ENCODE data around the gene GORASP1. TPM values are rescaled to one million over a fixed set of nuclear protein-coding genes. Genes with fewer than 3 reads are reported as not detected.

Gene GORASP1
- total RNA-seq, 1 experiment from 2014 or later: 39.4 TPM

DNA sequence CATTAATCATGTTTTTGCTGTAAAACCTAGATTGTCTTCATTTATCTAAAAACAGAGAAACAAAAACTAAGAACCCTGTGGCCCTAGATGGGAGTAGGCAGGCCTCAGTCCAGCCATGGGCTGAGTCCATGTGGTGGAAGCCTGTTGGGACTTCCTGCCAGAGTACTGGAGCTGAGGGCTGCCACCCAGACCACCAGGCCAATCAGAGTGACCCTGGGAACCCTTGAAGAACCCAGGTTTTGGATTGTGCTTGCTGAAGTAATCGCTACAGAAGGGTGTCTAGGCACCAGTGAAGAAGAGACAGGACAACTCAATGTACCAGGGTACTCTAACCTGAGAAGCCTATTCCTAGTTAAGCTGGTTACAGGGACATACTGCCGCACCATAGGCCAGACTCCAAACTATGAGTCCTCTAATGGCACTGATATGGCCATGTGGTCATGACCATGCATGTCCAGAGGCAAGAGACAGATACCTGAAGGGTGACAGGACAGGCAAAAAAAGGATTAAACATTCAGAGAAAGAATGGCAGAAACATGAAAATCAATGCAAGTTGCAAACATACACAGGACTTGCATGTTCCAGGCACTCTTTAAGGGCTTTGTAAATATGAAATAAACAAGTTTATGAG lies 33.0 kb upstream of the GORASP1 start:
- intact Hi-C loops (cut with micrococcal nuclease; ENCODE audit: unreplicated experiment) (no loop called here), in situ Hi-C loops (cut with HindIII; ENCODE audit: low pct_unique_long_range_greater_than_20kb, low sequenced_read_pairs) (no loop called here)
- no TSS peak for BruUV-seq (replicated peaks)
- ChIA-PET CTCF (no interaction called here), POLR2A (no interaction called here)
- H3K36me3 ChIP-seq (ENCODE audit: control insufficient read depth, insufficient read depth, low read length): no peaks in the 10 kb centered on the region; the same call in 1 of the 2 replicates
- TF ChIP-seq, protein P1, sequence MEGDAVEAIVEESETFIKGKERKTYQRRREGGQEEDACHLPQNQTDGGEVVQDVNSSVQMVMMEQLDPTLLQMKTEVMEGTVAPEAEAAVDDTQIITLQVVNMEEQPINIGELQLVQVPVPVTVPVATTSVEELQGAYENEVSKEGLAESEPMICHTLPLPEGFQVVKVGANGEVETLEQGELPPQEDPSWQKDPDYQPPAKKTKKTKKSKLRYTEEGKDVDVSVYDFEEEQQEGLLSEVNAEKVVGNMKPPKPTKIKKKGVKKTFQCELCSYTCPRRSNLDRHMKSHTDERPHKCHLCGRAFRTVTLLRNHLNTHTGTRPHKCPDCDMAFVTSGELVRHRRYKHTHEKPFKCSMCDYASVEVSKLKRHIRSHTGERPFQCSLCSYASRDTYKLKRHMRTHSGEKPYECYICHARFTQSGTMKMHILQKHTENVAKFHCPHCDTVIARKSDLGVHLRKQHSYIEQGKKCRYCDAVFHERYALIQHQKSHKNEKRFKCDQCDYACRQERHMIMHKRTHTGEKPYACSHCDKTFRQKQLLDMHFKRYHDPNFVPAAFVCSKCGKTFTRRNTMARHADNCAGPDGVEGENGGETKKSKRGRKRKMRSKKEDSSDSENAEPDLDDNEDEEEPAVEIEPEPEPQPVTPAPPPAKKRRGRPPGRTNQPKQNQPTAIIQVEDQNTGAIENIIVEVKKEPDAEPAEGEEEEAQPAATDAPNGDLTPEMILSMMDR (IDR thresholded peaks at IDR 0.05): no peak
- TF ChIP-seq POLR2AphosphoS5 (IDR thresholded peaks at IDR 0.05; ENCODE audit: low read depth, low read length): no peak
- TF ChIP-seq, protein P2, sequence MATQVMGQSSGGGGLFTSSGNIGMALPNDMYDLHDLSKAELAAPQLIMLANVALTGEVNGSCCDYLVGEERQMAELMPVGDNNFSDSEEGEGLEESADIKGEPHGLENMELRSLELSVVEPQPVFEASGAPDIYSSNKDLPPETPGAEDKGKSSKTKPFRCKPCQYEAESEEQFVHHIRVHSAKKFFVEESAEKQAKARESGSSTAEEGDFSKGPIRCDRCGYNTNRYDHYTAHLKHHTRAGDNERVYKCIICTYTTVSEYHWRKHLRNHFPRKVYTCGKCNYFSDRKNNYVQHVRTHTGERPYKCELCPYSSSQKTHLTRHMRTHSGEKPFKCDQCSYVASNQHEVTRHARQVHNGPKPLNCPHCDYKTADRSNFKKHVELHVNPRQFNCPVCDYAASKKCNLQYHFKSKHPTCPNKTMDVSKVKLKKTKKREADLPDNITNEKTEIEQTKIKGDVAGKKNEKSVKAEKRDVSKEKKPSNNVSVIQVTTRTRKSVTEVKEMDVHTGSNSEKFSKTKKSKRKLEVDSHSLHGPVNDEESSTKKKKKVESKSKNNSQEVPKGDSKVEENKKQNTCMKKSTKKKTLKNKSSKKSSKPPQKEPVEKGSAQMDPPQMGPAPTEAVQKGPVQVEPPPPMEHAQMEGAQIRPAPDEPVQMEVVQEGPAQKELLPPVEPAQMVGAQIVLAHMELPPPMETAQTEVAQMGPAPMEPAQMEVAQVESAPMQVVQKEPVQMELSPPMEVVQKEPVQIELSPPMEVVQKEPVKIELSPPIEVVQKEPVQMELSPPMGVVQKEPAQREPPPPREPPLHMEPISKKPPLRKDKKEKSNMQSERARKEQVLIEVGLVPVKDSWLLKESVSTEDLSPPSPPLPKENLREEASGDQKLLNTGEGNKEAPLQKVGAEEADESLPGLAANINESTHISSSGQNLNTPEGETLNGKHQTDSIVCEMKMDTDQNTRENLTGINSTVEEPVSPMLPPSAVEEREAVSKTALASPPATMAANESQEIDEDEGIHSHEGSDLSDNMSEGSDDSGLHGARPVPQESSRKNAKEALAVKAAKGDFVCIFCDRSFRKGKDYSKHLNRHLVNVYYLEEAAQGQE (IDR thresholded peaks at IDR 0.05; ENCODE audit: insufficient read depth in 1 of 2, low read depth in 2 of 2, low read length in 1 of 2): no peak
- TF ChIP-seq SIN3A (IDR thresholded peaks at IDR 0.05; ENCODE audit: borderline replicate concordance, insufficient read depth, low read depth, low read length): no peak
- TF ChIP-seq TCF7L2 (IDR thresholded peaks at IDR 0.05; ENCODE audit: low read depth, low read length): no peak
- ATAC-seq (no peak), DNase-seq (ENCODE audit: low read depth, low spot score) (no peak)
- H3K4me3 ChIP-seq (ENCODE audit: low read depth in 2 of 2, low read length in 2 of 2): no peak overlapping the region
- H3K27me3 ChIP-seq (ENCODE audit: control insufficient read depth, insufficient read depth, low read length): no peaks in the 10 kb centered on the region
- H3K27ac ChIP-seq (ENCODE audit: low read length): no peak overlapping the region
- H3K9me3 ChIP-seq (ENCODE audit: control insufficient read depth, insufficient read depth, low read depth, low read length): no peaks in the 10 kb centered on the region
- no peaks in the 10 kb centered on the region for H3K4me1 ChIP-seq (ENCODE audit: control insufficient read depth, insufficient read depth, low read length)

DNA sequence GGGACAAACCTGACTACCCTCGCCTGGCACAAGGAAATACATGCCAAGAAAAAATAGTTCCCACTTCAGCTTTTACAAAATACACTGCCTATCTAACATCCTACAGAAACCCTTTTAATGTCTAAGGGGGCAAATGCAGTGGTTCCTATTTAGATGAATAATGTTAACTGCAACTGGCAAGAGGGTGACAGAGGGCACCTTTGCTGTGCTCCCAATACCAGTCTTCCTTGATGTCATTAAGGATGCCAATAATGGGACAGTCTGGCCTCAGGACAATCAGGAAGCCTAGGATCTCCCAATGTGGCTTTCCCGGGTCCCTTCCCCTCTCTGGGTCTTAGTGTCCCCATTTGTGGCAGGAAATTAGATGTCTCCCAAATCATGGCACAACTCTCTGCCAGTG lies 32.0 kb upstream of the GORASP1 start:
- H3K27me3 ChIP-seq (ENCODE audit: control insufficient read depth, insufficient read depth, low read length): no peaks in the 10 kb centered on the region
- POLR2A ChIA-PET: no interaction called here
- intact Hi-C loops (cut with micrococcal nuclease; ENCODE audit: unreplicated experiment) (no loop called here), in situ Hi-C loops (cut with HindIII; ENCODE audit: low pct_unique_long_range_greater_than_20kb, low sequenced_read_pairs) (no loop called here)
- H3K27ac ChIP-seq (ENCODE audit: low read length): no peak overlapping the region
- TF ChIP-seq, protein P2 (IDR thresholded peaks at IDR 0.05; ENCODE audit: insufficient read depth in 1 of 2, low read depth in 2 of 2, low read length in 1 of 2): no peak
- no peak for TF ChIP-seq SIN3A (IDR thresholded peaks at IDR 0.05; ENCODE audit: borderline replicate concordance, insufficient read depth, low read depth, low read length)
- TF ChIP-seq, protein P1 (IDR thresholded peaks at IDR 0.05): no peak
- no peak for TF ChIP-seq POLR2AphosphoS5 (IDR thresholded peaks at IDR 0.05; ENCODE audit: low read depth, low read length)
- TF ChIP-seq TCF7L2 (IDR thresholded peaks at IDR 0.05; ENCODE audit: low read depth, low read length): no peak
- CTCF ChIA-PET: no interaction called here
- no TSS peak for BruUV-seq (replicated peaks)
- no peaks in the 10 kb centered on the region for H3K4me1 ChIP-seq (ENCODE audit: control insufficient read depth, insufficient read depth, low read length)
- ATAC-seq (no peak), DNase-seq (ENCODE audit: low read depth, low spot score) (no peak)
- no peaks in the 10 kb centered on the region for H3K9me3 ChIP-seq (ENCODE audit: control insufficient read depth, insufficient read depth, low read depth, low read length)
- no peak overlapping the region for H3K4me3 ChIP-seq (ENCODE audit: low read depth in 2 of 2, low read length in 2 of 2)
- no peaks in the 10 kb centered on the region for H3K36me3 ChIP-seq (ENCODE audit: control insufficient read depth, insufficient read depth, low read length)
